ENCODE measurements around the gene RCC1.
"Not testable (repeated sequence)": the region's sequence is repeated elsewhere in the genome, so short reads cannot be mapped to it uniquely, and the experiment has no call there.

The RCC1 gene, protein sequence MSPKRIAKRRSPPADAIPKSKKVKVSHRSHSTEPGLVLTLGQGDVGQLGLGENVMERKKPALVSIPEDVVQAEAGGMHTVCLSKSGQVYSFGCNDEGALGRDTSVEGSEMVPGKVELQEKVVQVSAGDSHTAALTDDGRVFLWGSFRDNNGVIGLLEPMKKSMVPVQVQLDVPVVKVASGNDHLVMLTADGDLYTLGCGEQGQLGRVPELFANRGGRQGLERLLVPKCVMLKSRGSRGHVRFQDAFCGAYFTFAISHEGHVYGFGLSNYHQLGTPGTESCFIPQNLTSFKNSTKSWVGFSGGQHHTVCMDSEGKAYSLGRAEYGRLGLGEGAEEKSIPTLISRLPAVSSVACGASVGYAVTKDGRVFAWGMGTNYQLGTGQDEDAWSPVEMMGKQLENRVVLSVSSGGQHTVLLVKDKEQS

DNA sequence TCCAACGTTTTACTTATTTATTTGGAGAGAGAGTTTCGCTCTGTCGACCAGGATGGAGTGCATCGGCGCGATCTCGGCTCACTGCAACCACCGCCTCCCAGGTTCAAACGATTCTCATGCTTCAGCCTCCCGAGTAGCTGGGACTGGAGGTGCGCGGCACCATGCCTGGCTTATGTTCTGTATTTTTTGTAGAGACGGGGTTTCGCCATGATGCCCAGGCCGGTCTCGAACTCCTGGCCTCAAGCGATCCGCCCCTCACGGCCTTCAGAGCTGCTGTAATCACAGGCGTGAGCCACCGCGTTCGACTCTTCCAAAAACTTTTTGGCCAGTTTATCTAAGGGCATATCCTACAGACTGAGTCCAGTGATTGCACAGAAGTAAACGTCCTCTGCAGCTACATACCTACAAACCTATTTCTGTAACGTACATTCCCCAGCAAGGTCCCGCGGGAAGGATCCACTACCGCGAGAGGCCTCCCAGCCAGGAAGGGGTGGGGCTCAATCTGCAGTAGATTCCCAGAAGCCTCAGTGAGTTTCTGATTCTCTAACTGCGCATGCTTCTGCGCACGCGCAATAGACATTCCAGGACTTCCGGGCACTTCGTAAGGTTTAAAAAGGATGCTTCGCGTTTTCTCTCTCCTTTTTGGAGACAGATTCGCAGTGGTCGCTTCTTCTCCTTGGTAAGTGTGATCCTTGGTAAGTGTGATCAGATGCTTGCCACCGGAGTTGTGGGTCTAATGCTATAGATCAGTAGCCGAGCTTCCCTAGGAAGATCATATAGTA is at the start of gene RCC1:
TSS of gene RCC1 (plus strand) at position 638 of the 782 bp plus-strand sequence. CDS start 23,824 bp downstream, outside the sequence.
- peak; percentile 95 to 96 for DNase-seq

DNA sequence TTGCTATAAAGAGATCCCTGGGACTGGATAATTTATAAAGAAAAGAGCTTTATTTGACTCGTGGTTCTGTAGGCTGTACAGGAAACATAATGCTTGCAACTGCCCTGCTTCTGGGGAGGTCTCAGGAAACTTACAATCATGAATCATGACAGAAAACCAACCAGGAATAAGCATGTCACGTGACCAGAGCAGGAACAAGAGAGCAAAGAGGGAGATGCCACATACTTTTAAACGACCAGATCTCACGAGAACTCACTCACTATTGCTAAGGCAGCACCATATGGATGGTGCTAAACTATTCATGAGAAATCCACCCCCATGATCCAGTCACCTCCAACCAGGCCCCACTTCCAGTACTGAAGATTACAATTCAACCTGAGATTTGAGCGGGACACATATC is 49.8 kb upstream of the RCC1 start:
- DNase-seq = peak in 1 of 2 experiments; percentile 26

DNA sequence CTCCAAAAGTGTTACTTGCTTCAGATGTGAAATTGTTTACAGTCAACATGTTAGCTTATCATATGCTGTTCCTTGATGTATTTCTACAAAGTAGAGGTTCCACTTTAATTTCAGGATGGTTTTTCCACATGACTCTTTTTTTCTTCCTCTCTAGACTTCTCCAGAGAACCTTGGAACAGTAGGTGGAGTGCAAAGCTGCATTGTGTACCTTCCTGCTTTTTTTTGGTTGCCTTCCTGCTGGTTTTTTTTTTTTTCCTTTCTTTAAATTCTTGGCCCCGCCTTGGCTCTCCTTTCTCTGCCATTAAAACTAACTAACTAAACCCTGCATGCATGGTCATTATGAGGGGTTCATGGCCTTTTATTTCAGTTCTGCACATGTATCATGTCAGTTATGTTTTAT is 48.2 kb upstream of the RCC1 start:
- no peak for DNase-seq

DNA sequence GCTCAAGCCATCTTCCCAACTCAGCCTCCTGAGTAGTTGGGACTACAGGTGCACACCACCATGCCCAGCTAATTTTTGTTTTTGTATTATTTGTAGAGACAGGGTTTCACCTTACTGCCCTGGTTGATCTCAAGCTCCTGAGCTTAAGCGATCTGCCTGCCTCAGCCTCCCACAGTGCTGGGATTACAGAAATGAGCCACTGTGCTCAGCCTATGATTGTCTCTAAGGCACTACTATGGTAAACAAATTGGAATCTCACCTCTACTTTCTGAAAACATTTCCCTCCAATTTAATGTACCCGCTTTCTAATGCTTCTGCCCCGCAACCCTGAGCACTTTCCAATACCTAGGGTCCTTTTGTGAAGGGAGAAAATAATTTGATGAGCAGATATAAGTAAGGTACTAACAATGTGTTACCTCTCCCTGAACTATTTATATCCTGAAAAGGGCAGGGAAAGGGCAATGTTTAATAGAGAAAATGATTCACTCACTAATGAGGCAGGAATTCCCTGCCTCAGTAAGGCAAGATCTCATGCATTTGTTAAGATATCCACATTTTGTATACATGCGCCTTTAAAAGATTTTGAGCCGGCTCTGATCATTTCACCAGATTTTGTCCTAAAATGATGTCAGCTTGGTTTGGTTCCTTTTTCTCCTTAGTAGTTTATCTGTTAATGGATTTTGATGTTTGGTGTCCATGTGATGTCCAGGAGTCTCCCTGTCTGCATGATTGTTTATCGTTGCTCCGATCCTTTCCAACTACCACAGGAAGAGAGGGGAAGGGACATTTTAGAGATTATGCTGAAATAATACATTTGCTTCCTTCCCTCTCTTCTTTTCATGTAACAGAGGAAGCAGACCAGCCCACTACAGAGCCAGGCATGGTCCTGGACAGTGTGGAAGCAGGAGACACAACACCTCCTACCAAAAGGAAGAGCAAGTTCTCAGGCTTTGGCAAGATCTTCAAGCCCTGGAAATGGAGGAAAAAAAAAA is 47.3 kb upstream of the RCC1 start:
- no peak for DNase-seq

DNA sequence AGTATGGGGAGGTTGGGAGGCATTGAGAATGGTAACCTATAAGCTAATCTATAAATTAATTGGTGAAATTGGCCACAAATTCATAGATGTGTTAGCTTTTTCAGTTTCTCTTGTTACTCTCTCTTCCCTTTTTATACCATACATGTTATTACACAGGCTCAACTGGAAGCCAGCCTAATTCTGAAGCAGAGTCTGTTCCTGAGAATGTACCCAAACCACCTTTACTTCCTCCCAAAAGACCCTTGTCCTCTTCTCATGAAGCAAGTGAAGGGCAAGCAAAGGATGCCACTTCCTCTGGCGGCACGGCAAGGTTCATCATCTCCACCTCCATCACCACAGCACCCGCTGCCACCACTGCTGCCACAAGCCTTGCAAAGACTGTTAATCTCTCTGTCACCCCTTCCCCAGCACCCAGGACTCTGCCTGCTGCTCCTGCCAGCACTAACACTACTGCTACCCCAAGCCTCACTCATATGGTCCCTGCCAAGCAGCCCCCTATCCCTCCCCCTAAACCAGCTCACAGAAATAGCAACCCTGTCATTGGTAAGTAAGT is 39.5 kb upstream of the RCC1 start:
- DNase-seq = no peak

DNA sequence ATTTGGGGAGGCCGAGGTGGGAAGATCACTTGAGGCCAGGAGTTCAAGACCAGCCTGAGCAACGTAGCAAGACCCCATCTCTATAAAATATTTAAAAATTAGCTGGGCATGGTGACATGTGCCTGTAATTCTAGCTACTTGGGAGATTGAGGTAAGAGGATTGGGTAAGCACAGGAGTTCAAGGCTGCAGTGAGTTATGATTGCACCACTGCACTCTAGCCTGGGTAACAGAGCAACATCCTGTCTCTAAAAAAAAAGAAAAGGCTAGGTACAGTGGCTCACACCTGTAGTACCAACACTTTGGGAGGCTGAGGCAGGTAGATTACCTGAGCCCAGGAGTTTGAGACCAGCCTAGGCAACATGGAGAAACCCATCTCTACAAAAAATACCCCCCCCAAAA is 35.7 kb upstream of the RCC1 start:
- DNase-seq = no peak

DNA sequence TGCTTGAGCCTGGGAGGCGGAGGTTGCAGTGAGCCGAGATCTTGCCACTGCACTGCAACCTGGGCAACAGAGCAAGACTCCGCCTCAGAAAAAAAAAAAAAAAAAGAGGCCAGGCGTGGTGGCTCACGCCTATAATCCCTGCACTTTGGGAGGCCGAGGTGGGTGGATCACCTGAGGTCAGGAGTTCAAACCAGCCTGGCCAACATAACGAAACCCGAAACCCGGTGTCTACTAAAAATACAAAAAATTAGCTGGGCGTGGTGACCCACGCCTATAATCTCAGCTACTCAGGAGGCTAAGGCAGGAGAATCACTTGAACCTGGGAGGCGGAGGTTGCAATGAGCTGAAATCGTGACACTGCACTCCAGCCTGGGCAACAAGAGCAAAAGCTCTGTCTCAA is 26.3 kb upstream of the RCC1 start:
- DNase-seq = not testable (repeated sequence)

DNA sequence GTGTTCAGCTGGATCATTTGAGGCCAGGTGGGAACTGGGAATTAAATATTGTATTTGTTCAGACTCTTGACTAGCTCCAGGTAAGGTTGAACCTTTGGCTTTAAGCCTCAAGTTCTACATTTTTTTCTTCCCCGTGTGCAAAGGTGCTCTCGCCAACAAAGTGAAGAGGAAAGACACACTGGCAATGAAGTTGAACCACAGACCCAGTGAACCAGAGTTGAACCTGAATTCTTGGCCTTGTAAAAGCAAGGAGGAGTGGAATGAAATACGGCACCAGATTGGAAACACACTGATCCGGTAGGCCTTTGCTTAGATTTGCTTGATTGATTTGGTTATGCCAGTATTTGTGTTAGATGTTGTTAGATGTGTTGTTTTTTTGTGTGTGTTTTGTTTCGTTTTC is 25.5 kb upstream of the RCC1 start:
- no peak for DNase-seq

DNA sequence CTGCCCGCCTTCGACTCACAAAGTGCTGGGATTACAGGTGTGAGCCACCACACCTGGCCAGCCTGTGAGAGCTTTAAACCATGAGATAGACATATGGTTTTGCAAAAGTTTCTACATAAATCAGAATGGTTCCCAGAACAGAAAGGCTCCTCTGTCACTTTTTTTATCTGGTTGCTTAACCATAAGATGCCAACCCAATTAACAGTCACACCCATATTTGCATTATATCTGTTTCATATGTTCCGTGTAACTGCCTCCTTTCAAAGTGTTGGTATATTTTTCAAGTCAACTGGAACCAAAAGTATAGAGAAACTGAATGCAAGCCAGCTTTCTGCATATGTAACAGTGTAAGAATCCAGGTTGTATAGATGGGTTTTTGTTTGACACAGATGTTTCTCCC is 23.7 kb upstream of the RCC1 start:
- DNase-seq = no peak

DNA sequence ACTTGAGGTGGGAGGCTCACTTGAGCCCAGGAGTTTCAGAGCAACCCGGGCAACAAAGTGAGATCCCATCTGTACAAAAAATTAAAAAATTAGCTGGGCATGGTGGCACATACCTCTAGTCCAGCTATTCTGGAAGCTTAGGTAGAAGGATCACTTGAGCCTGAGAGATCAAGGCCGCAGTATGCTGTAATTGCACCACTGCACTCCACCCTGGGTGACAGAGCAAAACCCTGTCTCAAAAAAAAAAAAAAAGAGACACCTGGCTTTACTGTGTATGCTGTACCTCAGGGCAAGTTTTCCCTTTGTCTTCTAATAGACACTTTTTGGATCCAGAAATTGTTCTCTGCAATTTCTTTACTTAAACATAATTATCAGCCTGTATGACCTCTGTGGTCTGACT is 23.1 kb upstream of the RCC1 start:
- no peak for DNase-seq

DNA sequence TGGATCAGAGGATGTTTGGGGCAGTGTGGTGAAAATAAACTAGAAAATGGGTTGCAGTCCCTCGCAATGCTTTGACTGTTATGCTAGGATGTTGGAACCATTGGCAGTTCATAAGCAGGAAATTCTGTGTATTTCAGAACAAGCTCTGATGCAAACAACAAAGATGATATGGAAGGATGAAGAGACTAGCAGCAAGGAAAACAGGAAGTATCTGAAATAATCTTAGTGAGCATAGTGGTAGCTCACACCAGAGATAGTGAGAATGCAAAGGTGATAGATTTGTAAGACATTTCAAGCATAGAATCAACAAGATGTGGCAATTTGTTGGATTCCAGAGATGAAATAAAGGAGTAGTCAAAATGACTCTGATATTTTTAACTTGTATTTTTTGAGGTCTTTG is 11.1 kb upstream of the RCC1 start:
- DNase-seq = no peak

DNA sequence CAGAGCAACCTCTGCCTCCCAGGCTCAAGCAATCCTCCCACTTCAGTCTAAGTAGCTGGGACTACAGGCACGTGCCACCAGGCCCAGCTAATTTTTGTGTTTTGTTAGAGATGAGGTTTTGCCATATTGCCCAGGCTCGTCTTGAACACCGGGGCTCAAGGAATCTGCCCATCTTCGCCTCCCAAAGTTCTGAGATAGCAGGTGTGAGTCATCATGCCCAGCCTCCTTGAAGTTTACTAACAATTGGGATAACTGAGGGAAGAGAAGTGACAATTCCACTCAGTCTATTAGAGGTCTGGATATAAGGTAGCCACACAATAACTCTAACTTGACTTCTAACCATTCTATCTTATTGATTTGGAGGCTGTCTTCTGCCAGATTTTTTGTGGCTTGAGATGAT is 6.3 kb upstream of the RCC1 start:
- DNase-seq = no peak

DNA sequence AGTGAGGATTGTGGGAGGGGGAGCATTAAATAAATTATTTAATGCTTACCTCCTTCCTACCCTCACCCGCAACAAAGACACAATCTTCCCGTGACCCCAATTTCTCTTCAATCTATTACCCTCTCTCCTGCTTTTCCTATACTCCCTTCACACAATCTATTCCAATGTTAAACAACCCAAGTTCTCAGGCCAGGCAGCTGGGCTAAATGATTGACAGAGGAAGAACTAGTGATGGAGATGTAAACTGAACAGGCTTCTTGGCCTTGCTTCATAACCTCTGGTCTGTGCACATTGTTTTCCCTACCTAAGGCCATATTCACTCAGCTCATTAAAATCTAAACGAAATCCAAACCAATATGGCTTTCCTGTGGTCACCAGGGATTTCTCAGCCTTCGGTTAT is 3.9 kb upstream of the RCC1 start:
- DNase-seq = no peak

DNA sequence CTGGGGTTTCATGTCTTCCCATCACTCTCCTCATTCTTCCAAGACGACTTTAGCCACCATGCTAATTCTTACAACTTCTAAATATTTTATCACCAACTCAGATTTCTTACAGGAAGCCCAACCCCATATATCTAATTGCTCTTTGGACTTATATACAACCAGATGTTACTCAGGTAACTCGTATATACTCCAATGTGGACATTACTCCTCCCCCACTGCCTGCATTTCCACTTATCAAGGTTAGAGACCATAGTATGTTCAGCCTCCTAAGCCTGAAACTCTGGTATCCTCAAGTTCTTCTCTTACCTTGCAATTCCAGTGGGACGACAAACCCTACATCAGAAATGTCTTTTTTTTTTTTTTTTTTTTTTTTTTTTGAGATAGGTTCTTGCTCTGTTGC is 2.7 kb upstream of the RCC1 start:
- no peak for DNase-seq

DNA sequence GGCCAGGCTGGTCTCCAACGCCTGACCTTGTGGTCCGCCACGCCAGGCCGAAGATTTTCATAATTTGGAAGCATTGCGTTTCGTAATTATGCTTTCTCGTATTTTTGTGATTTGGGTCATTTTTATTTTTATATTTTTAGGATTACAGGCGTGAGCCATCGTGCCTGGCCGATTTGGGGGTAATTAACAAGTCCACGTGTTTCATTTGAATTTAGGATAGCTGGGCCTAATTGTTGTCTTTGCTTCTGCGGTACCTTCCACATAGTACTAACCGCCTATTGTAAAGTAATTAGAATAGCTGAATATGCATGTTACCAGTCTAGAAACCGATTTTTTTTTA is 1.0 kb downstream of the RCC1 start:
- no peak for DNase-seq

DNA sequence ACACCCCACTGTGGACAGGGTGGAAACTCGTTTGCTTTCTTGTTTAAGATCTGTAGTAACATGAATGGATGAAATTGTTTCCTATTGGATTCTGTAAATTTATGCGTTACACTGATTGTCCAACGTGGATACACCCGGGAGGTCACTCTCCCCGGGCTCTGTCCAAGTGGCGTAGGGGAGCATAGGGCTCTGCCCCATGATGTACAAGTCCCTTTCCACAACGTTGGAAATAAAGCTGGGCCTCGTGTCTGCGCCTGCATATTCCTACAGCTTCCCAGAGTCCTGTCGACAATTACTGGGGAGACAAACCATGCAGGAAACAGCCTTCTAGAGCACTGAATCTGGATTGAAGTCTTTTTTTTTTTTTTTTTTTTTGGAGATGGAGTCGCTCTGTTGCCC is 1.4 kb downstream of the RCC1 start:
- DNase-seq = peak; percentile 57 to 66

DNA sequence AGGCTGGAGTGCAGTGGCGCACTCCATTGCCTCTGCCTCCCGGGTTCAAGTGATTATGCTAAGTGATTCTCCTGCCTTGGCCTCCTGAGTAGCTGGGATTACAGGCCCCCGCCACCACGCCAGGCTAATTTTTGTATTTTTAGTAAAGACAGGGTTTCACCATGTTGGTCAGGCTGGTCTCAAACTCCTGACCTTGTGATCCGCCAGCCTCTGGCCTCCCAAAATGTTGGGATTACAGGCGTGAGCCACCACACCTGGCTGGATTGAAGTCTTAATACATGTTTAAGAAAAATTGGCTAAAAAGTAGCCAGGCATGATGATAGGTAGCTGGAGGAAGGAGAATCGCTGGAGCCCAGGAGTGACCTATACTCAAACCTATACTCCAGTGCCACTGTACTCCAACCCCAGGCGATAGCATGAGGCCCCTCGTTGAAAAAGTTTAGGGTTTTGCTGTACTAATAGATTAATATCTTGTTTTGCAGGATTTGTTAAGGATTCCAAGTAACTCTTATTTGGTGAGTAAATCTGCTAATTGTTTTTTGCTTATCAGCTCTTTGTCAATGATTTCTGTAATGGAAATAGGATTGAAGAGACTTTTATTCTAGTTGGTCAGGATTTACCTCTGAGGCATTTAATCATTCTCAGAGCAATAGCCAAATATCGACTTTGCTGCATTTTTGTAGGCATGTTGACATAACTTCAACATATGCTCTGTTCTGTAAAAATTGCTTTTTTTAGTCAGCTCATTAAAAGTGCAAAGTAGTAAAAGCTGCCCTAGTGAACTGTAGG is 2.0 kb downstream of the RCC1 start:
- peak; percentile 52 to 55 for DNase-seq

DNA sequence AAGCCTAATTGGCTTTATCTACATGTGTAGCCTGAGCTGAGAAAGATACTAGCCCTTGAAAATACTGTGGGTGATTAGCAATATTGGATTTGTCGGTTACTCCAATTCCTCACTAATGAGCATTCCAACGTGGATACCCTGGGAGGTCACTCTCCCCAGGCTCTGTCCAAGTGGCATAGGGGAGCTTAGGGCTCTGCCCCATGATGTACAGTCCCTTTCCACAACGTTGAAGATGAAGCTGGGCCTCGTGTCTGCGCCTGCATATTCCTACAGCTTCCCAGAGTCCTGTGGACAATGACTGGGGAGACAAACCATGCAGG is 2.6 kb downstream of the RCC1 start:
- peak; percentile 51 to 55 for DNase-seq

DNA sequence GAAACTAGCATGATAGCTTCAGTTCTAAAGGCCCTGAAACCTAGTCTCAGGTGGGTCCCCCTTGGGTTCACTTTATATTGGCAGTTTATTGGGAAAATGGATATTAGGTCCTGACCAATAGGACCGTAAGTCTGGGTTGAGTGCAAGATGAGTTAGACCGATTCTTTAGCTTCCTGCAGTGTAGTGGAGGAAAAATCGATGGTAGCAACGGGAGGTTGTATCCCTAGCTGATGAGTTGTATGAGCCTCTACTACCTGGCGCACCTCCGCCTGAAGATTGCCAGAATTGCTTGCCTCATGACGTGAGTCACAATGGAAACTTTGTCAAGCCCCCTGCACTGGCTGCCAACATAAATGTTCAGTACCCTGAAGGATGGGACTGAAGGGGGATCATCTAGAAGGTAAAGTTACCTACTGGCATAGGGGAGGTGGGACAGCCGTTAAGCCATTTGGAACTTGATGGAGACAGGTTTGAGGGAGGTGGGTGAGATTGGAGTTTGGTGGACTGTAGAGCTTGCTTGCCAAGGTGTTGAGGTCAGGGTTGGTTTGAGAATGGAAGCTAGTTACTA is 3.9 kb downstream of the RCC1 start:
- DNase-seq = peak; percentile 72 to 73

DNA sequence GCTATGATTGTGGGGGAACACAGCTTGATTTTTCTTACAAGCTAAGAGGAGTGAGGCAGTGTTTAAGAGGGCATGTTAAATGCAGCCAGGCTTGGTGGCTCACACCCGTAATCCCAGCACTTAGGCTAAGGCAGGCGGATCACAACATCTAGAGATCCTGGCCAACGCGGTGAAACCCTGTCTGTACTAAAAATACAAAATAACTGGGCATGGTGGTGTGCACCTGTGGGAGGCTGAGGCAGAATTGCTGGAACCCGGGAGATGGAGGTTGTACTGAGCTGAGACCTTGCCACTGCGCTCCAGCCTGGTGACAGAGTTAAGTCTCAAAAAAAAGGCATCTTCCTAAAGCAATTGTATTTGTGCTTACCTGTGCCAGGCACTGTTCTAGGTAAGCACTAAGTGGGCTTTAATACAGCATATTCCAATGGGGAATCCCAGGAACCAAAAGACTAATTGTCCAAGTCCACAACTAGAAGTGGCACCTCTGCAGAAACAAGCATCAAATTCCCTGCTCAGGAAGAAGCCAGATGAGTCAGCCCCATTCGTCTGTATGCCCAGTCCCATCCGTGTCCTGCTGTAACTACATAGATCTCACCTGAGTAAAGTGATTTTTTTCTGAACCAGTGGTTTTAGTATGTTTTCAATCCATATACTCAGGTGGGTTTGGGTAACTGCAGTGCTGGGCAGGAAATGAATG is 4.6 kb downstream of the RCC1 start:
- peak; percentile 78 to 79 for DNase-seq

DNA sequence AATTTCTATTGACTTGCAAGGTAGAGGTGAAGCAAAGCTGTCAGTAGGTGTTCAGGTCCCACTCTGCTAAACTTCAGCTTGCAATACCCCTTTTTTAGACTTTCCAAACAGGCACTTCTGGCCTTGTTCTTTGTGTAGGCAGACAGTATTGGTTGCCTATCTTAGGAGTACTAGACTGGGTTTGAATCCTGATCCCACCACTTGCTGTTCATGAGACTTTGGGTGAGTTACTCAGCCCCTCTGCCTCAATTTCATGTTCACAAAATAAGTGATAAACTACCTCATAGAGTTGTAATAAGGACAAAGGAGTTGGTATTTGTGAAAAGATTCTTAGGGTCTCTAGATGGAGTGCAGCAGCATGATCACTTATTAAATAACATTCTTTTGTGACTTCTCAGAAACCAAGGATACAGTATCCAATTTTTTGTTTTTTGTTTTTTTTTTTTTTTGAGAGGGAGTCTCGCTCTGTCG is 5.2 kb downstream of the RCC1 start:
- DNase-seq = peak; percentile 68 to 69
